ENCODE measurements around the gene FBXO44.
"Not testable (repeated sequence)": the region's sequence is repeated elsewhere in the genome, so short reads cannot be mapped to it uniquely, and the experiment has no call there.

The FBXO44 gene

GRCh38 chr1:11640944-11641343, 13.7 kb upstream of the FBXO44 start:
- no peak for TF ChIP-seq CTCF (conservative IDR thresholded peaks at IDR 0.05)
- H3K27ac ChIP-seq: no peak overlapping the region

DNA sequence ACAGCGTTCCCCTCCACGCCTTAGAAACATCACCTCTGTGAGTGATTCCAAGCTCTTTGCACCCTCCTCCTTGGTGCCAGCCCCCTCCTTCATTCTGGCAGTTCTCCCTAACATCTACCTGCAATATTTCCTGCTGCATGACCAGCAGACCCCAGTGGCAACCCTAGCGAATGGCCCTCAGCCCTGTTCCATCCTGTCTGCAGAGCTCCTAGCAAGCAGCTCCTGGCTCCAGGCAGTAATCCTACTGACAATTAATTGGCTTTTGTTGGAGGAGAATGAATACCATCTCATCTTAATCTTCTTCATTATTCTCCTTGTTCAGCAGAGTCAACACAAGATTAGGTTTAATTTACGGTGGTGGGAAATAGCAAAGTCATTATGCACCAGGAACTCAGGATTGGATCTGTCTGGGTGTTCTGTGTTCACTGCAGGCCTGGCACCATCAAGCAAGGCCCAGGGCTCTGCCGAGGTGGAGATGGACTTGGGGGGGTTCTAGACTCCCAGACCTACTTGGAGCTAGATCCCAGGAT, 12.8 kb upstream of the FBXO44 start:
- no peak for TF ChIP-seq CTCF (conservative IDR thresholded peaks at IDR 0.05)
- H3K27ac ChIP-seq: no peak overlapping the region

- TF ChIP-seq CTCF (conservative IDR thresholded peaks at IDR 0.05): peak; percentile 95
These were observed 12.2 kb upstream of the FBXO44 start for GRCh38 chr1:11642418-11643017.

GRCh38 chr1:11643782-11644181, 10.9 kb upstream of the FBXO44 start:
- TF ChIP-seq CTCF (conservative IDR thresholded peaks at IDR 0.05): no peak

More at GRCh38 chr1:11642418-11643017, 12.2 kb upstream of the FBXO44 start:
- H3K27ac ChIP-seq: not testable (repeated sequence)

GRCh38 chr1:11645270-11645669, 9.4 kb upstream of the FBXO44 start:
- TF ChIP-seq CTCF (conservative IDR thresholded peaks at IDR 0.05): no peak
- H3K27ac ChIP-seq: no peak overlapping the region

More at GRCh38 chr1:11643782-11644181, 10.9 kb upstream of the FBXO44 start:
- no peak overlapping the region for H3K27ac ChIP-seq

DNA sequence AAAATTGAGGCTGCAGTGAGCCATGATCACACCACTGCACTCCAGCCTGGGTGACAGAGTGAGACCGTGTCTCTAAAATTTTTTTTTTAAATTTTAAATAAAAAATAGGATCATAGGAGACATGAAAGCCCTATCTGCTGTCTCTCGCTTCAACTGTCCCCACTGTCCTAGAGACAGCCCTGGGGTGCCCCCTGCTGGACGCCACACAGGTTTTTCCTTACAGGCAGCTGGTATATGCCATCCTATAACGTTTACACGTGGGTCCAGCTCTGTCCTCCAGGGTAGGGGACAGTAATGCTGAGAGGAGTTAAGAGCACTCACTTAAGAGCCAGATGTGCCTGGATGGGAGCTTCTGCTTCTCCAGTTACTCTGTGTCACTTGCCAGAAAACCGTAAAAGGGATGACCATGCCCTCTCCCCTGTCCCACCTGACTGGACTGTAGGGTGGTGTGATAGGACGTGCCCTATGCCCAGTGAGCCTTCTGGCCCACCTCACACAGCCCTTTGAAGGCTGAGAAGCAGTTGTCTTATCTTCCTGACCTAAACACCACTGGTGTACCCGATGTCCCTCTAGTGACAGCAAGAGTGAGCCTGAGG, 8.9 kb upstream of the FBXO44 start:
- no peak overlapping the region for H3K27ac ChIP-seq
- peak; percentile 87 for TF ChIP-seq CTCF (conservative IDR thresholded peaks at IDR 0.05)

DNA sequence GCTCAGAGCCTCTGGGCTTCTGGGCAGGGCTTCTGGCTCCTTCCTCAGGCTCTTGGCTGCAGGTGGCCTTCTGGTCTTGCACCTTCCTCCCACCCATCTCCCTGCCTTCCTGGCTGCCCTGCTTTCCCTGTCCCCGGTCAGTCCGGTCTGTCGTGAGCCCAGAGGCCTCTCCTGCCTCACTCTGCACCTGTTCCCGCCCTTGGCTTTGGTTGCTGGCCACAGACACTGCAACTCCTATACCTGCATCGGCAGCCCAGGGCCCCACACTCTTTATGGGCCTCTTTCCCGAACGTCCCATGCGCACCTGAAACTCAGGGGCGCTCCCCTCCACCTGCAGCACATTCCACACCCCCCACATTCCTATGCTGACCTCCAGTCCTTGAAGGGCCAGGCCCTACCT, 8.4 kb upstream of the FBXO44 start:
- TF ChIP-seq CTCF (conservative IDR thresholded peaks at IDR 0.05): no peak
- H3K27ac ChIP-seq: no peak overlapping the region
